Measurements from ENCODE around the gene RIPOR1.

DNA sequence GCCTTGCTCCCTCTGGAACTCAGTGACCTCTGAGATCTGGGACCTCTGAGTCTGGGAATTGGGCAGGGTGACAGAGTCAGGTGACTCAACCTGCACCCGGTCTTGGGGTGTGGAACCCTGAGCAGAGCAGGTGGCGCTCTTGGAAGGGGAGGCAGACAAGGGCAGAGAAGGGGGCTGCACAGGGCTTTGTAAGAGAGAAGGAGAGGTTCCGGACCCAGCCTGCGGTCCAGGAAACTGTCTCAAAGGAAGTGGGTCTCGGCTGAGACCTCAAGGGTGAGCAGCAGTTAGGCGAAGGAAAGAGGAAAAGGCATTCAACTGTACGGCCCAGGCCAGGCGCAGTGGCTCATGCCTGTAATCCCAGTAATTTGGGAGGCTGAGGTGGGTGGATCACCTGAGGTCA is 10.0 kb upstream of the RIPOR1 start:
- TF ChIP-seq, protein P1, sequence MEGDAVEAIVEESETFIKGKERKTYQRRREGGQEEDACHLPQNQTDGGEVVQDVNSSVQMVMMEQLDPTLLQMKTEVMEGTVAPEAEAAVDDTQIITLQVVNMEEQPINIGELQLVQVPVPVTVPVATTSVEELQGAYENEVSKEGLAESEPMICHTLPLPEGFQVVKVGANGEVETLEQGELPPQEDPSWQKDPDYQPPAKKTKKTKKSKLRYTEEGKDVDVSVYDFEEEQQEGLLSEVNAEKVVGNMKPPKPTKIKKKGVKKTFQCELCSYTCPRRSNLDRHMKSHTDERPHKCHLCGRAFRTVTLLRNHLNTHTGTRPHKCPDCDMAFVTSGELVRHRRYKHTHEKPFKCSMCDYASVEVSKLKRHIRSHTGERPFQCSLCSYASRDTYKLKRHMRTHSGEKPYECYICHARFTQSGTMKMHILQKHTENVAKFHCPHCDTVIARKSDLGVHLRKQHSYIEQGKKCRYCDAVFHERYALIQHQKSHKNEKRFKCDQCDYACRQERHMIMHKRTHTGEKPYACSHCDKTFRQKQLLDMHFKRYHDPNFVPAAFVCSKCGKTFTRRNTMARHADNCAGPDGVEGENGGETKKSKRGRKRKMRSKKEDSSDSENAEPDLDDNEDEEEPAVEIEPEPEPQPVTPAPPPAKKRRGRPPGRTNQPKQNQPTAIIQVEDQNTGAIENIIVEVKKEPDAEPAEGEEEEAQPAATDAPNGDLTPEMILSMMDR (IDR thresholded peaks at IDR 0.05; ENCODE audit: insufficient read depth, low read length), result no peak
- TF ChIP-seq GABPA (IDR thresholded peaks at IDR 0.05; ENCODE audit: low read depth), result no peak
